Mucosa of stomach (tissue), 1 donor: ENCODE results near the gene PTPRCAP.
A peak's percentile ranks its signal among the peaks of the same experiment; 100 is the strongest.

Experiments
- H3K27me3 ChIP-seq: one replicate; pipeline ENCODE4 v1.7.0; 2013; ENCODE audit warnings: mild to moderate bottlenecking, low read length; ENCODE audit not compliant: control insufficient read depth, insufficient read depth
- H3K36me3 ChIP-seq: one replicate; pipeline ENCODE4 v1.7.0; 2013; ENCODE audit warnings: low read length; ENCODE audit not compliant: control insufficient read depth, insufficient read depth
- H3K4me1 ChIP-seq: one replicate; pipeline ENCODE4 v1.7.0; 2013; ENCODE audit warnings: mild to moderate bottlenecking, low read length; ENCODE audit not compliant: control insufficient read depth, insufficient read depth
- H3K4me3 ChIP-seq: one replicate; pipeline ENCODE4 v1.7.0; 2013; ENCODE audit warnings: low read length
- H3K9ac ChIP-seq: one replicate; pipeline ENCODE4 v1.7.0; 2013; ENCODE audit warnings: mild to moderate bottlenecking, low read length, moderate library complexity
- H3K9me3 ChIP-seq: one replicate; pipeline ENCODE4 v1.7.0; 2013; ENCODE audit warnings: mild to moderate bottlenecking, low read length, moderate library complexity; ENCODE audit not compliant: control insufficient read depth
- donor health status: Pancreatic carcinoma.

Gene PTPRCAP

GRCh38 chr11:67398661-67399563, 38.6 kb downstream of the PTPRCAP start:
- H3K36me3 ChIP-seq = peaks cover 11% of the 10 kb centered on the region

GRCh38 chr11:67397986-67398660, 39.4 kb downstream of the PTPRCAP start:
- no peak overlapping the region for H3K4me3 ChIP-seq
- H3K9me3 ChIP-seq = no peaks in the 10 kb centered on the region
- H3K4me1 ChIP-seq = peaks cover 16% of the 10 kb centered on the region
- no peaks in the 10 kb centered on the region for H3K27me3 ChIP-seq
- peaks cover 11% of the 10 kb centered on the region for H3K36me3 ChIP-seq
- H3K9ac ChIP-seq = no peak overlapping the region

More at GRCh38 chr11:67398661-67399563, 38.6 kb downstream of the PTPRCAP start:
- no peak overlapping the region for H3K4me3 ChIP-seq
- H3K4me1 ChIP-seq = peaks cover 16% of the 10 kb centered on the region
- no peaks in the 10 kb centered on the region for H3K9me3 ChIP-seq
- H3K9ac ChIP-seq = peak overlapping the region; percentile 22
- H3K27me3 ChIP-seq = no peaks in the 10 kb centered on the region

- Histone ChIP-seq H3K4me1 (peaks cover 19% of the 10 kb centered on the region), H3K9me3 (no peaks in the 10 kb centered on the region), H3K9ac (no peak overlapping the region), H3K4me3 (no peak overlapping the region), H3K36me3 (peaks cover 11% of the 10 kb centered on the region), H3K27me3 (no peaks in the 10 kb centered on the region)
Observed at GRCh38 chr11:67397536-67397935, 39.9 kb downstream of the PTPRCAP start.

DNA sequence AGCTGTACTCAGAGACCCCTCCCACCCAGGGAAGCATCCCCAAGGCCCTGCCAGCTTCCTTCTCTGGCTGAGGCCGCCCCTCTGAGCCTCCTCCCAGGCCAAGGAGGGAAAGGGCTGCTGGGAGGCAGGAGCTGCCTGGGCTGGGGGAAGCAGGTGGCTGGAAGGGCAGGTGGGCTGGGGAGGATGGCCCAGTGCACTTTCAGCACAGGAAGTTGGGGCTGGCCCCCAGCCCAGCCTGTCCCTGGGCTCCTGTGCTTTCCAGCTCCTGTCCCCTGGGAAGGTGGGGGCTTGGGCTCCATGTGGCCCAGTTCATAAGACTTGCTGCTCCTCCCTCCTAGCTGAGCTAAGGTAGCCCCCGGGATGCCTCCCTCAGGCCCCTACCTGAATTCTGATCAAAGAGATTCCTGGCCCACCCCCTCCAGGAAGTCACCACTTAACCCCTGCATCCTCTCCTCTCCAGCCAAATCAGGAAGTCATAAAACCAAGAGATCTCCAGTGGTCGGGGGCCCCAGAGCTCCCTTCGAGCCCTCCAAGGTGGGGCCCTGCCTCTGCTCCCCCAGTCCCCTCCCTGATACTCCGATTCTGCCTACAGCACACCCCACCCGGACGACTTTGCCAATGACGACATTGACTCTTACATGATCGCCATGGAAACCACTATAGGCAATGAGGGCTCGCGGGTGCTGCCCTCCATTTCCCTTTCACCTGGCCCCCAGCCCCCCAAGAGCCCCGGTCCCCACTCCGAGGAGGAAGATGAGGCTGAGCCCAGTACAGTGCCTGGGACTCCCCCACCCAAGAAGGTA, 40.7 kb downstream of the PTPRCAP start:
- H3K36me3 ChIP-seq = peaks cover 11% of the 10 kb centered on the region
- no peak overlapping the region for H3K9ac ChIP-seq
- no peaks in the 10 kb centered on the region for H3K9me3 ChIP-seq
- peaks cover 16% of the 10 kb centered on the region for H3K4me1 ChIP-seq
- H3K4me3 ChIP-seq = no peak overlapping the region
- no peaks in the 10 kb centered on the region for H3K27me3 ChIP-seq

GRCh38 chr11:67396259-67396581, 41.3 kb downstream of the PTPRCAP start:
- H3K27me3 ChIP-seq = no peaks in the 10 kb centered on the region
- no peak overlapping the region for H3K9ac ChIP-seq
- no peak overlapping the region for H3K4me3 ChIP-seq
- peaks cover 19% of the 10 kb centered on the region for H3K4me1 ChIP-seq
- no peaks in the 10 kb centered on the region for H3K9me3 ChIP-seq
- H3K36me3 ChIP-seq = peaks cover 11% of the 10 kb centered on the region

GRCh38 chr11:67395555-67396258, 41.8 kb downstream of the PTPRCAP start:
- no peaks in the 10 kb centered on the region for H3K9me3 ChIP-seq
- no peak overlapping the region for H3K4me3 ChIP-seq
- H3K4me1 ChIP-seq = peaks cover 18% of the 10 kb centered on the region
- H3K9ac ChIP-seq = no peak overlapping the region
- H3K27me3 ChIP-seq = no peaks in the 10 kb centered on the region
- peaks cover 11% of the 10 kb centered on the region for H3K36me3 ChIP-seq

DNA sequence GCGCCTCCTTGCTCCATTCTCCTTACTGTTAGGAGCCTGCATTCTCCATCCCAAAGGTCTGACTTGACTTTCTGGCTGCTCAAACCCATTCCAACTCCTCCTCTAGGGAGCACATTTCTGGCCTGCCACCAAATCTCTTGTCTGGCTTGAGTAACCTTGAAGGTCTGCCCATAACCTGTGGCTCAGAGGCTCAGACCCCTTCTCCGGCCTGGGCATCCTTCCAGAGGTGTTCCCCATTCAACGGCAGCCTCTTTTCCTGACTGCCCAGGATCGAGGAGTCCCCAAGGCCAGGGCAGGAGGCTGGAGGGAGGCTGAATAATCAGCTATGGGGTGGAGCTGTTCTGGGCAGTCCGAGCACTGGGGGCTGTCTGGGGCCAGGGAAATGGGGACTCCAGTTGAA, 43.5 kb downstream of the PTPRCAP start:
- H3K4me1 ChIP-seq = peaks cover 11% of the 10 kb centered on the region
- peaks cover 11% of the 10 kb centered on the region for H3K36me3 ChIP-seq
- H3K9ac ChIP-seq = no peak overlapping the region
- no peaks in the 10 kb centered on the region for H3K9me3 ChIP-seq
- no peaks in the 10 kb centered on the region for H3K27me3 ChIP-seq
- no peak overlapping the region for H3K4me3 ChIP-seq

DNA sequence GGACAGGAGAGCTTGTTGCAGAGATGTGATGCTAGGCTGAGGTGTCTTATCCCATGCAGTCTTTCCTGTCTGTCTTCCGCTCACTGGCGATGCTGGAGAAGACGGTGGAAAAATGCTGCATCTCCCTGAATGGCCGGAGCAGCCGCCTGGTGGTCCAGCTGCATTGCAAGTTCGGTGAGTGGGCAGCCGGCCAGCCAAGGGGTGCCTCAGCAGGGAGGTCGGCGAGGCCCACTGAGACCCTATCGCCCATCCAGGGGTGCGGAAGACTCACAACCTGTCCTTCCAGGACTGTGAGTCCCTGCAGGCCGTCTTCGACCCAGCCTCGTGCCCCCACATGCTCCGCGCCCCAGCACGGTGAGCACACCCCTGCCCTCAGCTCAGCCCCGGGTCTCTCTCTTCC, 44.0 kb downstream of the PTPRCAP start:
- Histone ChIP-seq H3K4me3 (no peak overlapping the region), H3K27me3 (no peaks in the 10 kb centered on the region), H3K4me1 (peaks cover 11% of the 10 kb centered on the region), H3K36me3 (peaks cover 11% of the 10 kb centered on the region), H3K9me3 (no peaks in the 10 kb centered on the region), H3K9ac (no peak overlapping the region)

GRCh38 chr11:67392183-67392715, 45.2 kb downstream of the PTPRCAP start:
- peak overlapping the region; percentile 82 for H3K4me3 ChIP-seq
- peaks cover 11% of the 10 kb centered on the region for H3K4me1 ChIP-seq
- no peaks in the 10 kb centered on the region for H3K9me3 ChIP-seq
- H3K9ac ChIP-seq = peak overlapping the region; percentile 89
- H3K27me3 ChIP-seq = no peaks in the 10 kb centered on the region
- H3K36me3 ChIP-seq = no peaks in the 10 kb centered on the region

DNA sequence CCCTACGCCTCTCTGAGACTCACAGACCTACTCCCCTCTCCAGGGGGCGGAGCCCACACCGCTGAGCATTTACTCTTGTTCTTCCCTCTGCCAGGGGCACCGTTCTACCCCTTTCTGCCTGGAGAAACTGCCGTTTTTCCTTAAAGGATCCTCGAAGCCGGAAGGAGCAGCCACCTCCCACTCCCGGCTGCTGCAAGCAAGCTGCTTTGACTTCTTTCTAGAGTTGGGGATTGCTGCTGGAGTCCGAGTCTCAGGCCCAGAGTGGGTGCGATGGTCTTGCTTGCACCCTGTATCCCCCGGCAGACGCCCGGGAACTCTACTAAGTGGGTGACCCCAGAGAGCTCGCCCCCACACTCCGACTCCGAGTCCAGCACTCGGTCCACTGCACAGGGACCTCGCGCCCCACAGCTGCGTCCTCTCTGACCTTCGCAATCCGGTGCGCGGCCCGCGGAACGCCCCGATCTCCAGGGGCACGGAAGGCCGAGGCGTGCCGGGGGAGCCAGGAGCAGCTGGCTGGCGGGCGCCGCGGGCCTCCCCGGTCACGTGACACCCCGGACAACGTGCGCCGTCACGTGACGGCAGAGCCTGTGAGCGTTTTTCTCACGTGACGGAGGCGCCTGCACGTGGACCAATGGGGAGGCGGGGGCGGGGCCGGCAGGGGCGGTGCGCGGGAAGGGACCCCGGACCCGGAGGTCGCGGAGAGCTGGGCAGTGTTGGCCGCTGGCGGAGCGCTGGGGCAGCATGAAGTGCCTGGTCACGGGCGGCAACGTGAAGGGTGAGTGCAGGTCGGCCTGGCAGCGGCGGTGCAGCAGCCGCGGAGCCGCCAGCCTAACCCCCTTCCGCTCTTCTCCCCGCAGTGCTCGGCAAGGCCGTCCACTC, 45.9 kb downstream of the PTPRCAP start, which contains the start of gene RAD9A:
TSS of gene RAD9A (plus strand) at position 683 of the 879 bp plus-strand sequence. CDS start at position 742, 59 bp downstream.
- no peaks in the 10 kb centered on the region for H3K9me3 ChIP-seq
- H3K4me3 ChIP-seq = peak within 1 kb of the TSS; percentile 82
- H3K4me1 ChIP-seq = peaks cover 11% of the 10 kb centered on the region
- H3K36me3 ChIP-seq = no peaks in the 10 kb centered on the region
- no peaks in the 10 kb centered on the region for H3K27me3 ChIP-seq
- H3K9ac ChIP-seq = peak within 1 kb of the TSS; percentile 89
